AG20443 (cell line): Measurements from ENCODE around the gene PTGR2.
"Not testable (repeated sequence)": the region's sequence is repeated elsewhere in the genome, so short reads cannot be mapped to it uniquely, and the experiment has no call there.

ENCODE experiments used
- DNase-seq: peaks from one replicate; pipeline ENCODE4 v3.0.0; 2012; ENCODE audit warnings: low spot score, mixed read lengths

The PTGR2 gene

DNA sequence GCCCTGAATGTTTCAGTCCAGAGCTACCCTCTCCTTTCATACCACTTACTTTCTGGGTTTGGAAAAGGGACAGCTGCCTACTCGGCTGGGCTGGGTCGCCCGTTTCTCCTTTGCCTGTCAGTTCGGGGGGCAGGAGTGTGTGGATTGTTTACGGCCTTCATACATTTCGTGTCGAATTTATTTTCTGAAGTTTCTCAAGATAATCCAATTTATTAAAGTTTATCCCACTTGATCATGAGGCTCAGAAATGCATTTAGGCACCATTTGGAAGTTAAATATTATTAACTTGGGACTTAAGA is 35.6 kb downstream of the PTGR2 start:
- DNase-seq: no peak

DNA sequence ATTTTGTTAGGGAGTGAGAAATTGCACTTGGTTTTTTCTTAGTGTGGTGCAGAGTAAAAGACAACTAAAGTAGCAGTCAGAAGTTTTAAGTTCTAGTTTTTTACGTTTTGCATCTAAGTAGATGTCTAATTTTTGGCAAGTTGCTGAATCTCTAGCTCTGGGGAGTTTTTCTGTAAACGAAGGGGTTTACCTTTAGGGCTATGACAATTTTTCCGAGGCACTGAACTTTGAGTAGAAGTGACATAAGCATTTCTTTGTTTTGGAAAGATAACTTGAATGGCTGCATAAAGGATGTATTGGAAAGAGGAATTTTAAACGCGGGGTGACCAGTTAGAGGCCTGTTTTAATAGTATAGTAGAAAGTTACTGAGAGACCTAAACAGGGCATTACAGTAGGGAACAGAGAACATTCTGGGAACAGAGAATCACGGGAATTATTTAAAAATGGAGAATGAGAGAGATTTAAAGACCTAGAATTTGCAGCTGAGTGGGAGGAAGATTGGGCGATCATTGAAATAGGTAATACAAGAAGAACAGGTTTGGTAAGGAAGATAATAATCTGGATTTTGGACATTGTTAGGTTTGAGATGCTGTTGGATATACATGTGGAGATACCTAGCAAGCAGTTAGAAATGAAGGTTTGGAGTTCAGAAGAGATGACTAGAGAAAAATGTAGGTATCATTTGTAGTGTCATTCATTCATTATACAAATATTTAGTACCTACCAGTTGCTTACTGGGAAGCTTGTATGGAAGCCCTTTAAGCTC is 36.2 kb downstream of the PTGR2 start:
- DNase-seq: no peak

DNA sequence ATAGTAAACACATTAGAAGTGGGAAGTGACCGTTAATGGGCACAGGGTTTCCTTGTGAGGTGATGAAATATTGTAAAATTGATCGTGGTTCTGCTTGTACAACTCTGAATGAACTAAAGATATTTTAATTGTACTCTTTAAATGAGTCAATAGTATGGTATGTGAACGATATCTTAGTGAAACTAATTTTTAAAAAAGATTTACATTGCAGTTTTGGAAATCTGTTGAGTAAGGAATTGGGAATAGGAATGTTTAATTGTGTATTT is 36.8 kb downstream of the PTGR2 start:
- no peak for DNase-seq

DNA sequence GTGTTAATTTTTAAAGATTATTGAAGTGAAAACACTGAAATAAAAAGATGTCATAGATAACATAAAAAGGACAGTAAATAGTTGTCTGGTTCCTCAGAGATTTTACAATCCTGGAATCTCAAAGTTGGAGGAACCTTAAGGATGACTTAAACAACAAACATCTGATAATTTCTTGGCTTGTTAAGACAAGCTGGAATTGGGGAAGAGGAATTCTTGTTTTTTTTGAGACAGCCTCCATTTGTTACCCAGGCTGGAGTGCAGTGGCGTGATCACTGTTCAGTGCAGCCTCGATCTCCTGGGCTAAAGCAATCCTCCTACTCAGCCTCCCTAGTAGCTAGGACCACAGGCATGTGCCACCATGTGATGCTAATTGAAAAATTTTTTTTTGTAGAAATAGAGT is 37.3 kb downstream of the PTGR2 start:
- DNase-seq: peak; percentile 10

DNA sequence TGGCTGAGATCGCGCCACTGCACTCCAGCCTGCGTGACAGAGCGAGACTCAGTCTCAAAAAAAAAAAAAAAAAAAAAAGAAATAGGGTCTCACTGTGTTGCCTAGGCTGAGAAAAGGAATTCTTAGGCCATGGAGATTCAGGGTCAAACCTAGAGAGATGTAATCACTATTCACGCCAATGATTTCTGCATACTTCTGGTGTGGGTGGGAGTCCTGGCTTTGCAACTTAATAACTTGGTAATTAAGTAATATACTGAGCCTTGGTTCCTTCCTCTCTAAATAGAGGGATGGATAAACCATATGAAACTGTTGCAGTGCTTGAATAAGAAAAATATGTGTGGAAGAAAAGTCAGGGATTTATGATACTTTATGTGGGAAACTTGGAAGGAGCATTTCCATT is 37.7 kb downstream of the PTGR2 start:
- DNase-seq: no peak

DNA sequence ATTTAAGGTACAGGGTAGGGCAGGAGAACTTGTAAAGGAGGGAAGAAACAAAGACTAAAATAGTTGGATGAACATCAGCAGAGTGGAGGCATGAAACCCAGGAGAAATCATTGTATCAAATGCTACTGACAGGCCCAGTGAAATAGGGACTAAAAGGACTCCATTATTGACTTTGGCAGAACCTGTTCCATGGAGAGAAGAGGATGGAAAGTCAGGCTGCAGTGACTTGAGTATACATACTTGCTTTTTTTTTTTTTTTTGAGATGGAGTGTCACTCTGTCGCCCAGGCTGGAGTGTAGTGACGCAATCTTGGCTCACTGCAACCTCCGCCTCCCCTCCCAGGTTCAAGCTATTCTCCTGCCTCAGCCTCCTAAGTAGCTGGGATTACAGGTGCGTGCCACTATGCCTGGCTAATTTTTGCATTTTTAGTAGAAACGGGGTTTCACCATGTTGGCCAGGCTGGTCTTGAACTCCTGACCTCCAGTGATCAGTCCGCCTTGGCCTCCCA is 42.6 kb downstream of the PTGR2 start:
- DNase-seq: not testable (repeated sequence)

DNA sequence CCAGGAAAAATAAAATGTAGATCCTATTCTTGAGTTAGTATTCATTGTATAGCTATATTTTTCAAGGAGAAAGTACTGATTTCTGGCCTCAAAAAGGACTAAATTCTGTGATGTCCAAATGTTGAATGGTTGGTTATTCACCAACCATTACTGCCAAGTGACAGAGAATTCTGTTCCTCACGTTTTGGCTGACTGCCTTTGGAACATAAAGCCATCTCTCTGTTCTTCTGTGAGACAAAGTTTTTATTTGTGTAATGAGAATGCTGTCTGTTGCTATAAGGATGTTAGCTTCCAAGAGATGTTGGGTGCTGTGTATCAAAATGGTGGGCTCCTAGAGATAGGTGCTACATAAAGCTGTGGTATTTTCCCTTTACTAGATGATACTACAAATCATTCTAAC is 44.3 kb downstream of the PTGR2 start:
- DNase-seq: no peak

DNA sequence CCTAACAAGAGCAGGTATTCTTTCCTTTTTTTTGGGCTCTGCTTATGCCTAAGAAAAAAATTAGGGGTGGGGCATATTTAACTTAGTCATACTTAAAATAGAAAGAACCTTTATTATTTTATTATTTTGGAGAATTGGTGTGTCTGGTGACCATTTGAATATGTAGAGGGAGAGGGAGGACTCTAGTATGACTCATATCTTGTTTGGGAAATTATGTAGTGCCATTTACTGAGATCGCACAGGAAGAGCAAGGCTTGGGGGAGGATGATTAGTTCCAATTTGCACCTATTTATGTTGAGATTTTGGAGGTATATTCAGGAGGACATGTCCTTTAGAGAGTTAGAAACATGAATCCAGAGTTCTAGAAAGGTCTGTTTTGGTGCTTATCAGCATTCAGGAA is 44.9 kb downstream of the PTGR2 start:
- DNase-seq: no peak

DNA sequence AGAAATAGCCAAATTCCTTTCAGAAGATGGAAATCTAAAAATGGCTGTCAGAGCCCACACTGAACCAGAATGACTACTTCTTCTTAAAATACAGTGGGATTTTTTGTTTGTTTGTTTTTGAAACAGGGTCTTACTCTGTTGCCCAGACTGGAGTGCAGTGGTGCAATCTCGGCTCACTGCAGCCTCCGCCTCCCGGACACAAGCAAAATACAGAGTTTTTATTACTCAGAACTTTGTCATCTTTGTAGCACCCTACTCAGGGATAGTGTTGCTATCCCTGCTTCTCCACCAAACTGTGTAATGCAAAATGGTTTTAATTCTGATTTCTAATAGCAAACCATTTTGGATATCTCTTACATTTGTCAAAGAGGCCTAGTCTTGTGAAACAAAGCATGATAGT is 51.4 kb downstream of the PTGR2 start:
- DNase-seq: no peak

DNA sequence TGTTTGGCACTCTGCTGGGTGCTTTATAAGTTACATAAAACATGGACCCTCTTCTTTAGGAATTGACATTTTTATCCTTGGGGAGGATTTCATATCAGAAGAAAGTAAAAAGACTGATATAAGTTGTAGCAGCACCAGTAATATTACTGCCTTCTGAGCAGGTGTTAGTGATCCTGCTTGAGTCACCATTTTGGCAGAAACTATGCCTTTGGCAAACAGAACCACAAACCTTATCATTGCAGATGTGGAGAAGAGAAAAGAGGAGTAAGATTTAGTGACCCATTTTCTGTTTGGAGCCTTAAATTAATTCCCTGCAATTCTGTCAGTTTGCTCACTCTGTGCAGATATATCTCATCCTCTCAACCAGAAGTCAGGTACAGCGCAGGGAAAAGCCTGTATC is 58.0 kb downstream of the PTGR2 start:
- no peak for DNase-seq

DNA sequence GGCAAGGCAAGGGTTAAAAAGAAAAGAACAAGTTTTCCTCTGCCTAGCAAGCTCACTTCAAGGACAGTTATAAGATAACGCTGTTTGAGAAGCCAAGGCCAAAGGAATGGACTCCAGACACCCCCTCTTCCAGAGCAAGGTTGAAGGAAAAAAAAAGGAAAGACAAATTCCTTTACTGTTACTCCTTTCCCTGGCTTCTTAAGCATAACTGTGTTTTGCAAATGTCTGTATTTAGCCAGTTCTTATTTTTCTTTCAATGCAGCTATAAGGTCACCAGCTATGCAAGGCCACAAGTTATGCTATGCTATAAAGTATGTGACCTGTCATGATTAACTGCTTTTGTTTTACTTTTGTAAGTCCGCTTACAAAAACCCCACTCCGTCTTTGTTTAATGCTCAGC is 61.6 kb downstream of the PTGR2 start:
- DNase-seq: no peak

DNA sequence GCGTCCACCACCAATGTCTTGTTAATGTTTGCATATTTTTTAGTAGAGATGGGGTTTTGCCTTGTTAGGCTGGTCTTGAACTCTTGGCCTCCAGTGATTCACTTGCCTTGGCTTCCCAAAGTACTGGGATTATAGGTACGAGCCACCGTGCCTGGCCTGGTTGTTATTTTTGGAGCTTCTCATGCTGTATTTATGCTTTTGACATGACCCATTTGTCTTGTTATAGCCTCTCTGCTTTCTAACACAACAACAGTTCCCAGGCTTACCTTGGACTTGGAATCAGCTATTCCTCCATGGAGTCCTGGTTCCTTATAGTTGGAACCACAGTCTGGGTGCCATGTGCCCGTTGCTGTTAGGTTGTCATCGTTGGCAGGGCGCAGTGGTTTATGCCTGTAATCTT is 64.7 kb downstream of the PTGR2 start:
- no peak for DNase-seq

DNA sequence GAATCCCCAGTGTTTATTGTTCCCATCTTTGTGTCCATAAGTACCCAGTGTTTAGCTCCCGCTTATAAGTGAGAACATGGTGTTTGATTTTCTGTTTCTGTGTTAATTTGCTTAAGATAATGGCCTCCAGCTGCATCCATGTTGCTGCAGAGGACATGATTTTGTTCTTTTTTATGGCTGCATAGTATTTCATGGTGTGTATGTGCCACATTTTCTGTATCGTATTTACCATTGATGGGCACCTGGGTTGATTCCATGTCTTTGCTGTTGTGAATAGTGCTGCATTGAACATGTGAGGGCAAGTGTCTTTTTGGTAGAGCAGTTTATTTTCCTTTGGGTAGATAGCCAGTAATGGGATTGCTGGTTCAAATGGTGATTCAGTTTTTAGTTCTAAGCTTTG is 67.8 kb downstream of the PTGR2 start:
- DNase-seq: not testable (repeated sequence)

DNA sequence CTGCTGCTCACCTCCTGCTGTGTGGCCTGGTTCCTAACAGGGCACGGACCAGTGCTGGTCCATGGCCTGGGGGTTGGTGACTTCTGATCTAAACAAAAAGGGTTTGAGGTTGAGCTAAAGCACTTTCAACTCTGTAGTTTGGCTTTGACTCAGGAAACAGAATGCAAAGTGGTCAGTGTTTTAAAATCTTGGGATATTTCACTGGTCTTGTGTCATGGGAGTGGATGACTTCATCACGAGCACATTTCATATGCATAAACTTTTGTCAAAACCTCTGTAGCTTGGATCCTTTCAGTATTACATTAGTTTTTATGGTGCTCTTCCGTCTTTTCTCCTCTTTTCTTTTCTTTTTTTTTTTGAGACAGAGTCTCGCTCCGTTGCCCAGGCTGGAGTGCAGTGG is 72.7 kb downstream of the PTGR2 start:
- no peak for DNase-seq
